SKM-1 treated with dmso at 0.1 percent for 144 hours (cell line): ENCODE data around the gene KIF7.
"Not testable (repeated sequence)": the region's sequence is repeated elsewhere in the genome, so short reads cannot be mapped to it uniquely, and the experiment has no call there.

ENCODE experiments used
- DNase-seq: peaks from one replicate; lab custom pipeline; 2025; ENCODE audit not compliant: unreplicated experiment; lab: John Stamatoyannopoulos, UW

Gene KIF7

DNA sequence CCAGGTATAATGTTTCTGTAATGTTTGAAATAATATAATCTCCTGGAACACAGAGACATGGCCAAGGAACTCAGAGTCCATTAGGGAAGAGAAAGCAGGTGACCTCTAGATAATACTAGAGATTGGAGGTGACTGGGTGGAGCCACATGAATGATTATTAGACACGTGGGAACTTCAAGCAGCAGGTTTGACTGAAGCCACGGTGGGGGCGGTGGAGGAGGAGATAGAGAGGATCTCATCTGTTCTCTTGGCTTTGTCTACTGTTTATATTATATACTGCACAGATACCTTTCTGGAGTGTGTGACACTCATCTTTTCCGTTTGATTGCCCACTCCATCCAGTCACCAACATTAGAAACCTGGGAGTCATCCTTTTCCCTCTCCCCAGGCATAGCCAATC is 33.7 kb downstream of the KIF7 start:
- no peak for DNase-seq

DNA sequence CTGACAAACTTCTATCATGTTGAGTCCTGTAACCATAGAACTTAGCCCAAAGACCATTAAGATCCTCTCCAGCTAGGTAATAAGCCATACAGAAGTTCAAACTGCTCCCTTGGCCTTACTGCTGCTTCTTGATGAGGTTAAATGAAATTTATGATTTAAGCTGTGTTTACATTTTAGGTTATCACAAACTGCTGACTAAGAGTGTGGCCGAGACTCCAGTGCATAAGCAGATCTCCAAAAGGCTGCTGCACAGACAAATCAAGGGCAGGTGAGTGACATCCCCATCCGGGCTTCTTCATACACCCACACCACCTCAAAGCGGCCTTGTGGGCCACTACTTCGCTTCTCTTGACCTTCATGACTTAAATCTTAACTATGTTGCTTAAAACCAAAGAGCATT is 39.0 kb downstream of the KIF7 start:
- no peak for DNase-seq

DNA sequence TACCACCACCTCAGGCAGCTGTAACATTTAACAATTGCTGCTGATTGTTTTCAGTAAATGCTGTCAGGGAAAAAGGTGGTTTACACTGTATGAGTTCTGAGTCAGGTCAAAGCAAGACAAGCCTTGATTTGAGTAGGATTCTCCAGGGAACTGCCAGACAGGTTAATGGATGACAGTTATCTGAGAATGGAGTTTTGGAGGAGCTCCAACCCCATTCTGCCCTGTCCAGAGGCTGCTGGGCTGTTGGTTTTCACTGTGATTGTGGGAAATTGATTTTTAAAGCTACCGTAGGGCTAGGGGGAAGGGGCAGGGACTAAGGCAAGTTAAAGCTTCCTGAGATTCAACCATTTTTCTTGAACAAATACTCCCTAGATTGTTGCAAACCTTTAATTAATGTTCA is 40.1 kb downstream of the KIF7 start:
- no peak for DNase-seq

DNA sequence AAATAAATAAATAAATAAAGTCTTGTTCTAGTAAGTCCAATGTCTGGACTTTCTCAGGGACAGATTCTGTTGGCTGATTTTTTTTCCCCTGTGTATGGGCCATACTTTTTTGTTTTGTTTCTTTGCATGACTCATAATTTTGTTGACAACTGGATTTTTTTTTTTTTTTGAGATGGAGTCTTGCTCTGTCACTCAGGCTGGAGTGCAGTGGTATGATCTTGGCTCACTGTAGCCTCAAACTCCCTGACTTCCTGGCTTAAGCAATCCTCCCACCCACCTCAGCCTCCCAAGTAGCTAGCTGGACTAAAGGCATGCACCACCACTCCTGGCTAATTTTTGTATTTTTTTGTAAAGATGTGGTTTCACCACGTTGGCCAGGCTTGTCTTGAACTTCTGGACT is 41.1 kb downstream of the KIF7 start:
- no peak for DNase-seq

DNA sequence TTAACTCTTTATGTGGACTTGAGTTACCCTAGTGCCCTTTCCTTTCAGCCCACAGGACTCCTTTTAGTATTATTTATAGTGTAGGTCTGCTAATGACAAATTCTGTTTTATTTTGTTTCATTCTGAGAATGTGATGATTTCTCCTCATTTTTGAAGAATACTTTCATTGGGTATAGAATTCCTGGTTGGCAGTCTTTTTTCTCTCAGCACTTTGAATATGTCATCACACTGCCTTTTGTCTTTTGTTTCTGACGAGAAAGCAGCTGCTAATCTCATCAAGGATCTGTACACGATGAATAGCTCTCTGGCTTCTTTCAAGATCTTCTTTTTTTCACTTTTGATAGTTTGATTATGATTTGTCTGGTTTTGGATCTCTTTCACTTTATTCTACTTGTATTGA is 42.2 kb downstream of the KIF7 start:
- DNase-seq = no peak

DNA sequence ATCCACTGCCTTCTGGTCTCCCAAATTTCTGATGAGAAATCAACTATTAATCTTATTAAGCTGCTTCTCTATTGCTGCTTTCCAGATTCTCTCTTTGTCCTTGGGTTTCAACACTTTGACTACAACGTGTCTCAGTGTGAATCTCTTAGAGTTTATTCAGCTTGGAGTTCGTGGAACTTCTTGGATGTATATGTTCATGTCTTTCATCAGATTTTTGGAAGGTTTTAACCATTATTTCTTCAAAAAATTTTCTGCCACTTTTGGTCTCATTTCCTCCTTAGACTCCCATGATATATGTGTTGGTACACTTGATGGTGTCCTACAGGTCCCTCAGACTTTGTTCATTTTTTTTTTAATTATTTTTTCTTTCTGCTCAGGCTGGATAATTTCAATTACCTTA is 44.0 kb downstream of the KIF7 start:
- no peak for DNase-seq

DNA sequence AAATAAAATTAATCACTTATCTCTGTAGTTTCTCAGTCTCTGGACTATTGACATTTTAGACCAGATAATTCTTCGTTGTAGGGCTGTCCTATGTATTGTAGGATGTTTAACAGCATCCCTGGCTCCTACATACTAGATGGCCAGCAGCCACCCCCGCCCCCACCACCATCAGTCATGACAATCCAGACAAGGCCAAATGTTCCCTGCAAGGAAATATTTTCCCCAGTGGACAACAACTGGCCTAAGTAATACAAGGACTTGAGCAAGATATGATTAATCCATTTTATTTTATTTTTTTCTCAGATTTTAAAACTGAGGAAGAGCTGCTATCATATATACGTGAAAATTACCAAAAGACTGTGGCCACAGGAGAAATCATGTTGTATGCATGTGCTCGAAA is 56.2 kb downstream of the KIF7 start:
- no peak for DNase-seq

DNA sequence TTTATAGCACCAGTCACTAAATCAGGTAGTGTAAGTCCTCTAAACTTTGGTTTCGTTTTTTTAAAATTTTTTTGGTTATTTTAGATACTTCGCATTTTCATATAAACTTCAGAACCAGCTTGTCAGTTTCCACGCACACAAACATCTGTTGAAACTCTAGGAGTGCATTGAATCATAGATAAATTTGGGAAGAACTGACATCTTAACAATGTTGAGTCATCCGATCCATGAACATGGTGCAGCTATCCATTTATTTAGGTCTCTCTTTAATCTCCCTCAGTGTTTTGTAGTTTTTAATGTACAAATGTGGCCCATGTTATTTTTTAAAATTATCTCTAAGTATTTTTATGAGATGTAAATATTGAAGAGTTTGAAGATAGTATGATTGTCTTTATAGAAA is 62.2 kb downstream of the KIF7 start:
- no peak for DNase-seq

DNA sequence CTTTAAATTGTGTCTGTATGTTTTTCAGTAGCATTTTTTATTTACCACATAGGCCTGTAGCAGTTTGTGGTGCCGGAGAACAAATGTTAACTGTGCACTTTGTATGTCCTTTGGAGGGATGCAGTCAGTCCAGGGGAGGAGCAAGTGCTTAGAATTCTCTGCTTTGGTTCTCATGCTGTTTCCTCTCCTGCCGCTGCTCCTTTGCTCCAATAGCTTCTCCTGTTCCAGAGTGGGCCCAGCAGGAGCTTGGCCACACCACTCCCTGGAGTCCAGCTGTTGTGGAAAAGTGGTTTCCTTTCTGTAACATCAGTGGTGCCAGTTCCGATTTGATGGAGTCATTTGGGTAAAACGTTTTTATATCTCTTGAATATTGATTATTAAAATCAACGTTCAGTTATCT is 63.4 kb downstream of the KIF7 start:
- DNase-seq = no peak

DNA sequence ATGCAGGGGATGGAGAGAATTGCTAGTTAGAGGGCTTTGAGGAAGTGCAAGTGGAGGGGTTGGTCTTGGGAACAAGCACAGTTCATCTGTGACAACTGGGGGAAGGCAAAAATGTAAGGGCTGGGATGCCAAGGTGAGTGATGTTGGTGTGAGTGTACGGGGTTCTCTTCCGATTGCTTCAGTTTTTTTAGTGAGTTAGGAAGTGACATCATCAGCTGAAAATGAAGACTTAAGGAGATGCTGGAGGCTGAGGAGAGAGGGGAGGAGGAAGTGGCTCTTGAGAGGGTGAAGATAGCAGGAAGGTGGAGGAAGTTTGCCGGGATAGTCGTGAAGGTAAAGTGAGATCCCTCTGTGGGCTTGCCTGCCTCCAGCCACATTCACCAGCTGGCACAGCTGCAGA is 67.3 kb downstream of the KIF7 start:
- no peak for DNase-seq

DNA sequence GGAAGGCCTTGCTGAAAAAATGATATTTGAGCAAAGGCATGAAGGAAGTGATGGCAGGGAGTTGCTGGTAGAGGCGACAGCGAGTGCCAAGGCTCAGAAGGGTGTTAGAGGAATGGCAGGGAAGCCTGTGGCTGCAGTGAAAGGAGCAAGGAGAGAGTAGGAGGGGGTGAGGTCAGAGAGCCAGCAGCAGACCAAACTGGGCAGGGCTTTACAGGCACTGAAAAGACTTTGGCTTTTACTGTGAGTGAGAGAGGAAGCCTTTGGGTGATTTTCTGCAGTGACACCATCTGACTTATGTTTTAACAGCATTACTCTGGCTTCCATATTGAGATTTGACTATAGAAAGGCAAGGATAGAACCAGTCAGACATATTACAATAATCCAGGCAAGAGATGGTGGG is 68.6 kb downstream of the KIF7 start:
- DNase-seq = no peak

DNA sequence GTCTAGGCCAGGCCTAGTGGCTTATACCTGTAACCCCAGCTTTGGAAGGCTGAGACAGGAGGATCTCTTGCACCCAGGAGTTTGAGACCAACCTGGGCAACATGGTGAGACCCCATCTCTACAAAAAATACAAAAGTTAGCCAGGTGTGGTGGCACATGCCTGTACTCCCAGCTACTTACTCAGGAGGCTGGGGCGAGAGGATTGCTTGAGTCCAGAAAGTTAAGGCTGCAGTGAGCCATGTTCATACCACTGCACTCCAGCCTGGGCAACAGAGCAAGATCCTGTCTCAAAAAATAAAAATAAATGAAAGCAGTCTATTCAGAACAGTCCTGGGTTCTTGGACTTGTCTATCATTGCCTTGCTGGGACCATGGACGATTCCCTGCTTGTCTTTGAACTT is 74.5 kb downstream of the KIF7 start:
- not testable (repeated sequence) for DNase-seq

DNA sequence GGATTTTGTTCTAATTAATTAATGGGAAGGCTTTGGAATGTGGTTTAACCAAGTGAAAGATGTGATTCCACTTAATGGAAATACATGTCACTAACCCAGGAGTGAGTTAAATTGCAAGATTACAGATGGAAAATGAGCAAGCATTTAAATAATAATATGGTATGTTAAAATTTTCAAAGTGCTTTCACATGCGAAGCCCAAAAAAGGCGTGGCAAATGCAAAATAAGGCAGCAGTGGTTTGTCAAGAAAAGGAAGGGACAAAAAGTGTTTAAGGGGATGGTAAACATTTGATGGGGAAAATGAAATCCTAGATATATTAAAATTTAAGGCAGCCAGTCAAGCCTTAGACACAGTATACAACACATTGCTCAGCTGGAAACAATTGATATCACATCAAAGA is 77.1 kb downstream of the KIF7 start:
- no peak for DNase-seq
